Measurements from ENCODE around the gene UNC5C.
A peak's percentile ranks its signal among the peaks of the same experiment; 100 is the strongest.

Gene UNC5C

GRCh38 chr4:95516528-95517017, 32.2 kb downstream of the UNC5C start:
- no peak for DNase-seq

GRCh38 chr4:95515589-95515988, 33.2 kb downstream of the UNC5C start:
- no peak for DNase-seq

GRCh38 chr4:95513022-95513421, 35.8 kb downstream of the UNC5C start:
- no peak for DNase-seq

- DNase-seq, result no peak
These were observed 37.3 kb downstream of the UNC5C start for GRCh38 chr4:95511477-95511876.

DNA sequence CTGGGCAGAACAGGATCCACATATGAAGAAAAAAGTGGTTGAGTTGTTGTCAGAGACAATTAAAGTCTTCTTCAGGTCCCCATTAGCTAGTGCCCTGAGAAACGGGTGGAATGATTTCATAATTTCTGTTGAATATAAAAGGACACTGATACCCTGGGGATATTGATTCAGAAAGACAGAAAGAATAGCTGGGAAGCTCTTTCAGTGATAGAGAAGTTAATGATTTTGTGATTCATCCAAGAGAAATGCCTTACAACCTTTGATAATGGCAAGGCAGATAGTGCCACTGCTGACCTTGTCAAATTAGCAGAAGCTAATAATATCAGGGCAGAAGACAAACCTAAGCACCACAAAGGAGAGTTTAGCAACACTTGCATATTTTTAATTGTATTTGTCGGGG, 37.9 kb downstream of the UNC5C start:
- no peak for DNase-seq

- peak; percentile 65 for DNase-seq
These were observed 38.6 kb downstream of the UNC5C start for GRCh38 chr4:95510145-95510544.

DNA sequence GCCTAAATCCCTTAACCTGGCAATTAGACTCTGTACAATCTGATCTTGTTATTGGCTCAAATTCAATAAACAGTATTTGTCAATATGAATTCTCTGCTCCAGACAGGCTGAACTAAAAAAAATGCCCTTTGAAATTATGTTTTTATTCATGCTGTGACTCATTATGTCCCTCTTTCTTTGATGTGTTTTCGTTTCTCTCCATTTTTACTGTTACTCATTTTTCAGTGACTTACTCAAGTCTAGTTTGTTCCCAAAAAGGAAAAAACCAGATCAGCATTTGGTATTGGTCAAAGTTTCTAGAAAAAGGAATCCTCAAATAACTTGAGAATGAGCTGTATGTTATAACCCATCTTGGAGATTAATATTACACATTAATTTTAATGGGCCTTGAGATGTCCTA, 40.4 kb downstream of the UNC5C start:
- DNase-seq, result no peak

DNA sequence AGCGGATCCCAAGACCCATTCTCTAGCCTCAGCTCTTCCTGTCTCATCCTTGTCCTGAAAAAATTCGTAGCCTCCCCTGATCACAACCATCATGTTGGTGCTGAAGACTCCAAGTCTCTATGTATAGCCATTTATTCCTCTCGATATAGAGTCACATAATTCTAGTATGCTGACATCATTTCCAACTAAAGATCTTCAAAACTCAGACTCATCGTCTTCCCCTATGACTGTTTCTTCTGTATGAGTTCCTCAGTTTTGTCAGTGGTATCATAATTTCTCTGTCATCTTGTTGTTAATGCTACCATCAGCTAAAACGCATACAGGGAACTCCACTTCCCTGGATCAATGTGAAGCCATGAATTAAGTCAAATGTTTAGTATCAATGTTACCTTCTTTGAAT, 41.2 kb downstream of the UNC5C start:
- no peak for DNase-seq

- no peak for DNase-seq
These were observed 41.6 kb downstream of the UNC5C start for GRCh38 chr4:95507147-95507546.

GRCh38 chr4:95506264-95506663, 42.5 kb downstream of the UNC5C start:
- no peak for DNase-seq

- DNase-seq, result no peak
These were observed 43.0 kb downstream of the UNC5C start for GRCh38 chr4:95505799-95506198.

GRCh38 chr4:95505151-95505550, 43.6 kb downstream of the UNC5C start:
- no peak for DNase-seq

- no peak for DNase-seq
These were observed 44.3 kb downstream of the UNC5C start for GRCh38 chr4:95504501-95504900.

DNA sequence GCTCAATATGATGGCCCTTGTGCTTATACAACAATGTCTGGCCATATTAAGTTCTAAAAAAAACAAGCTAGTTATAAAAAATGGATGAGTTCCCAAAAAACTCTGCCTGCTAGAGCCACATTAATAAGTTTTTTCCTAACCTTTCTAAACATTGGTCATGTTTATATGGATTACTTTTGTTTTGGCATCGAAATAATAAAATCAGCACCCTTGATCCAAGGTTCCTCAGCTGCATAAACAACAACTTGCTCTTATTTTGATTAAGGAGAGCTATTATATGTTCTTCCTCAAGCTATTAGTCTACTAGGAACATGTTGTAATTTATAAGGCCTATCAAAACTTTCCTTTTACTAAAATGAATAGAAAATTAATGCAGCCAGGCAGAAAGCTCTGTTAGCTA, 48.4 kb downstream of the UNC5C start:
- DNase-seq, result no peak

- no peak for DNase-seq
These were observed 49.5 kb downstream of the UNC5C start for GRCh38 chr4:95499291-95499696.

GRCh38 chr4:95494186-95494585, 54.6 kb downstream of the UNC5C start:
- no peak for DNase-seq

GRCh38 chr4:95478679-95479078, 70.1 kb downstream of the UNC5C start:
- DNase-seq, result no peak

DNA sequence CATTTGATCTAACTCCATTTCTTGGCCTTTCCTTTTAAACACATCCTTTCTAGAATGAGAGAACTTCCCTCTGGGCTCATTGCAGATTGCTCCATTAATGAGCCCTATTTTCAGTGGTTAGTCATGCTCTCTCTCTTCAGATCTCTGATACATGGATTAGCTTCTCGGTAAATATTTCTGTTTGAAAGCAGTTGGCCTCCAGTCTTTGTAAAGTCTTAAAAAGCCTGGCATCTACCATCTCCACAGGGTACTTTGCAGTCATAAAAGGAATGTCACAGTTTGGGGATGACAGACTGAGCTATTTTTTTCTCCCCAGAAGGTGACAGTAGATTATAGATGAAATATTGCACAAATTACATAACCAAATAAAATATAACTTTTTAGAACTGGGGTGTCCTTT, 72.7 kb downstream of the UNC5C start:
- no peak for DNase-seq

DNA sequence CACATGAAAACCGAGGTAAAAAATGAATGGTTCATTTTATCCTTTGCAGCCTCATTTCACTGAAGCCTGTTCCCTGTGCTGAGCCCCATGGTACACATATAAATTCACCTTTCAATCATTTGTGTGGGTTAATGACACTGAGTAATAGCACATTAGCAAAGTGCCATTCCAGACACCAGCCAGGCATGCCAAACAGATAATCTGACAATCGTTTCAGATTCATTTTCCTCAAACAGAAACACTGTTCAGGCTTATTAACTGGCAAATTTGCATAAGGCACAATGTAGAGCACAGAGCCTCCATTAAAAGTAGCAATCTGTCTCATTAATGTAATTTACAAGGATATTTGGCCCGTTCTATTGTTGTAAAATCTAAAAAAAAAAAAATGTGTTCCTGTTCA, 76.2 kb downstream of the UNC5C start:
- no peak for DNase-seq

DNA sequence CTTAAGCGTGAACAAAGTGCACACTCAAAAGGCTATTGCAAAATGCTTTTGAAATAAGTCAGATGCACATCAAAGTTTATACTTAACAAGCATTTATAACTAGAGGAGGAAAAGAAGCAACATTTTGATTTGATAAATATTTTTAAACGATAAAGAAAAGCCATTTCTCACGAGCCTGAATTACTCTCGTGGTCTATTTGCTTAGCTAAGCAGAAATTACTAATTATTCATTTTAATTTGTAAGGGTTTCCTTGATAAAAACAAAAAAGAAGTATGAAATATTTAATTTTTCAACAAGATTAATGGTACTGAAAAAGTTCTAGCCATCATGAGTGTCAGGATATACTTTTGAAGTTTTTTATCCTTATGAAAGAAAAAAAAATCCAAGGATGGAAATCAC, 78.2 kb downstream of the UNC5C start:
- DNase-seq, result no peak

DNA sequence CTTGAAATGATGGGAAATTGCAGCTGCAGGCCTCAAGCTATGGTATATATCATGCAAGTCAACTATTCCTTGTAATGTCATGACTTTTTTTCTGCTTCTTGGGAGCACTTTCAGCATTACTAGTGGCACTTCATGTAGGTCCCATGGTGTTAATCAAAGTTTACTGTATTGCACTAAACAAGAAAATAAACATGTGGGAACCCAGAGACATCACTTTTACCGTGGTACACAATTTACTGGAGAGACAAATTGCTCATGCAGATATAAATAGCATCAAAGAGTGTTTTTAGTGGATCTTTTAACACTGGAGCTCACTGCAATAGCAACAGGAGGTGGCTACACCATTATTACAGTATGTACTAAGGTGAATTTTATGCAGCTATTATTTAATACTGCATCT, 79.2 kb downstream of the UNC5C start:
- DNase-seq, result no peak

DNA sequence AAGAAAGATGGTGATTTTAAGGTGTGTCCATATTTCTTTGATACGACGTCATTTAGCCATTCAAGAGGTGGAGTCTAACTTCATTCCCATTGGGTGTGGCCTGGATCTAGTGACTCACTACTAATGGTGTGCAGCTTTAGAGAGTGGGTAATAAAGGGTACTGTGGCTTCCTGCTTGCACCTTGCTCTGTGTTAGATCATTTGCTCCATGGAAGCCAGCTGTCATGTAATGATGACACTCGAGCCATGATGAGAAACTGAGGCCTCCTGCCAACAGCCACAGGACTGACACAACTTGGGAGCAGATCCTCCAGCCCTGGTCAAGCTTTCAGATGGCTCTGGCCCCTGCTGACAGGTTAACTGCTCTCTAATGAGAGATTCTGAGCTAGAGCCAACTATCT, 82.0 kb downstream of the UNC5C start:
- DNase-seq, result no peak

DNA sequence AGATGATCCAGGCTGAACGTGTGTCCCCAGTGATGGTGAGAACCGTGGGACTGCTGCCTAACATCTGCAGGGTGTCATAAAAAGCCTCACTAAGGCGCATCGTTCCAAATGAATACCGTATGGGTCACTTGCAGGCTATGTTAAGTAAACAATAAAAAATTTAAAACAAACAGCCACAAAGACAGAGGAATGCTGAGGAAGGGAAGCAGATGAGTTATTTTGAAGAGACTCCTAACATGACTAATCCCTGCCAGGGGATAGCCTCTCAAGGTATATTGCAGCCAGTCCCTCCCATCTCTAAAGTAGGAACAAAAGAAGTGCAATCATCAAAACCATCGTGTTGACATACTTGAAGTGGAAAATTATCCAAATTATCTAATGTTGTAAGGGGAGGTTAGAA, 83.8 kb downstream of the UNC5C start:
- no peak for DNase-seq

DNA sequence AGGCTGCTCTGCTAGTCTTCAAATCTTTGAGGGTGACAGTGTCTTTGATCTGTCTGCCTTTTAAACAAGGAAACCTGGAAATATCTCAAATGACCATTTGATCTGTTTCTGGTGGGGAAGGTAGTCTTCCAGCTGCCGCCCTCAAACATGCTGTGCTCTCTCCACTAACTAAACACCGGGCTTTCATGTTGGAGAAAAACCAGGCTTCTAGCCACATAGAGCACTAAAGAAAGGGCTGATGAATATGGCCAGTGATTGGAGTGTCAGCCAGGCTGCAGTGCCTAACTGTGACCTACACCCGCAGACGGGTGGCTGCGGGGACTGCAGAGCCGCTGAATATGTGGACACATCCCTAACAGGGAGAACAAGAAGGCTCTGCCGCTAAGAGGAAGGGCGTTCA, 85.9 kb downstream of the UNC5C start:
- no peak for DNase-seq

DNA sequence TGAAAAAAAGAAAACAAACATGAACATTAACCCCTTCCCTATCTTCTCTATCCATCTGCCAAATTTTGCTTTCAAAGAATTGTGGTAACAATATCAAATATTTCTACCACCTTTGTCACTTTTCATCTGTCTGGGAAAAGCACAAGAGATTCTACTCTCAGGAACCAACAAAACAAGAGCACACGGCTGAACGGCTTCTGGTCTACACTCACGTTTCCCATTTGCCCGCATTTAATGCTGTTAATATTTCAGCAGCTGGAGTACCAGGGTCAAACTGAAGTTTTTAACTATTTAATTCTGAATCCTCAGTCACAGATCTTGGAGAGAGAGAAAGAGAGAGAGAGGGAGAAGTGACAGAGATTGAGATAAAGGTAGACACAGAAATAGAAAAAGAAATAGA, 91.4 kb downstream of the UNC5C start:
- no peak for DNase-seq

DNA sequence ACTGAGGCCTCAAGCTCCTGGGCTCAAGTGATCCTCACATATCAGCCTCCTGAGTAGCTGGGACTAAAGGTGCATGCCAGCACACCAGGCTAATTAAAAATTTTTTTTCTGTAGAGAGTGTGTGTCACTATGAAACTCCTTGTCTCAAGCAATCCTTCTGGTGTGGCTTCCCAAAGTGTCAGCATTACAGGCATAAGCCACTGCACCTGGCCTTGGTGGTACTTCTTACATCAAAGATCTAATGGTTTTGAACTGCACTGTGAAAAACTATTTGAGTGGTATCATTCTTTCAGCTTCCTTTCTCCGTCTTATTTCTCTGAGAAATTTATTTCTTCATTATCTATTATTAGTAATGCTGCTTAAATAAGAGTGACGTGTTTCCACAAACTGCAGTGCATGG, 98.5 kb downstream of the UNC5C start:
- DNase-seq, result no peak

All from OCI-M1 (cell line).